Measurements from ENCODE around the gene ZBTB4.

The ZBTB4 gene

DNA sequence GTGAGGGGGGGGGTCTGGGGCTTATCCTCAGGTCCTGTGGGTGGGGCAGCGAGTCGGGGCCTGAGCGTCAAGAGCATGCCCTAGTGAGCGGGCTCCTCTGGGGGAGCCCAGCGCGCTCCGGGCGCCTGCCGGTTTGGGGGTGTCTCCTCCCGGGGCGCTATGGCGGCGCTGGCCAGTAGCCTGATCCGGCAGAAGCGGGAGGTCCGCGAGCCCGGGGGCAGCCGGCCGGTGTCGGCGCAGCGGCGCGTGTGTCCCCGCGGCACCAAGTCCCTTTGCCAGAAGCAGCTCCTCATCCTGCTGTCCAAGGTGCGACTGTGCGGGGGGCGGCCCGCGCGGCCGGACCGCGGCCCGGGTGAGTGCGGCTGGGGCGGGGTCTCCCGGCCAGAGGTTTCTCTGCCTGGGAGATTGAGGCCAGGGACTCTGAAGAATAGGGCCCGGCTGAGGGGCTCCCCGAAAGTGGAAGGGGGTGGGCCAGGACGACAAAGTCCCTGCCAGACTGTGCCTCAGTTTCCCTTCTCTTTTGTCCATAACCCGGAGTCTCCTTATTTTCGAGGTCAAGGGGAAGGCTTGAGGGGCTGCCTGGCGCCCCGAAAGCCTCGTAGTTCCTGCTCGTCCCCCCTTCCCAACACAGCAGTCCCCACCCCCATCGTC, 39.8 kb downstream of the ZBTB4 start, which contains the start of gene FGF11:
TSS of gene FGF11 (plus strand) at position 51 of the 651 bp plus-strand sequence. CDS start at position 160, 109 bp downstream.
- no peak for DNase-seq

- DNase-seq, result no peak
These were observed 40.6 kb downstream of the ZBTB4 start for GRCh38 chr17:7438656-7439460.

DNA sequence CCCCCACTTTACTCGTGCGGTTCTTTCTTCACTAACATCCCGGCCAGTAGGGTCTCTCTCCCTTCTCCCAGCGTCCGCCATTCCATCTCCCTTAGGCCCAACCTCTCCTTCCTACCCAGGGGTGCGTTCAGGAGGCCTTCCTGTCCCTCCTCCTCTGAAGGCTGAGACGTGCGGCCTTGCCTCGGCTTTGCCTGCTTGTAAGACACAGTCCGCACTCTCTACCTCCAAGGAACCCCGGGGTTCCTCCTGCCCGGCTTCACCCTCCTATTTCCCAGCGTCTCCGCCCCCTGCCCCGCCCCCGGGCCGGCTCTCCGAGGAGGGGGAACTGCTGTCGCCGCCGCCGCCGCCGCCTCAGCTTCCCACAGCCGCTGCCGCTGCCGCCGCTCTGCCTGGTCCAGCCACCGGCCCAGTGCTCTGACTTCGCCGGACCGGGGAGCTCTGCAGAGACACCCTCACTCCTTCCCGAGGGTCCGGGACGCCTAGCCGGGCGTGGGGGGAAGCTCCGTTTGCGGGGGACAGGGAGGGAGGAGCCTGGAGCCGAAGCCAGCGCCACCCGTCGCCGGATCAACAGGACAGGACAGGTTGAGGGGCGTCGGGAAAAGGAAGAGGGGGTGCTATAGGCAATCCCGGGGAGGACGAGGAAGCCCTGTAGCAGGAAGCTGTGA, 41.3 kb downstream of the ZBTB4 start:
- no peak for DNase-seq

DNA sequence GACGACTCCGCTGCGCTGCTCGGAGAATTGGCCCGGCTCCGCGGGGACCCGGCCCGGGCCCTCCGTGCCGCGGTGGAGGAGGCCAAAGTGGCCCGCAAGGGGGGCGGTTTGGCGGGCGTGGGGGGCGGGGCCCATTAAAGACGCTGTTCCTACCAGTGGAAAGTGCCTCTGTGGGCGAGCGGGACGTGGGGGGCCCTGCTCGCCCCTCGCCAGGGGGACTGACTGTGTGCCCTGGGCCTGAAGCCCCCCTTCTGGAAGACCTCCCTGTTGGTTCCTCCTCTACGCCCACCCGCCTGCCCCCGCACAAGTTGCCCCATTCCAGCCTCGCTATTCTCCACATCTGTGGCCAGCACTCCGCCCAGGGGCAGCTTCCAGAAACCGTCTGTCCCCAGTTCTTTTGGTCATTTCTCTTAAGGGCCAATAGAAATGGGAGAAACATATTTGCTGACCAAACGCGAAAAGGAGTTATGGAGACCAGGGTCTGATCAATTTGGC, 42.0 kb downstream of the ZBTB4 start:
- no peak for DNase-seq

DNA sequence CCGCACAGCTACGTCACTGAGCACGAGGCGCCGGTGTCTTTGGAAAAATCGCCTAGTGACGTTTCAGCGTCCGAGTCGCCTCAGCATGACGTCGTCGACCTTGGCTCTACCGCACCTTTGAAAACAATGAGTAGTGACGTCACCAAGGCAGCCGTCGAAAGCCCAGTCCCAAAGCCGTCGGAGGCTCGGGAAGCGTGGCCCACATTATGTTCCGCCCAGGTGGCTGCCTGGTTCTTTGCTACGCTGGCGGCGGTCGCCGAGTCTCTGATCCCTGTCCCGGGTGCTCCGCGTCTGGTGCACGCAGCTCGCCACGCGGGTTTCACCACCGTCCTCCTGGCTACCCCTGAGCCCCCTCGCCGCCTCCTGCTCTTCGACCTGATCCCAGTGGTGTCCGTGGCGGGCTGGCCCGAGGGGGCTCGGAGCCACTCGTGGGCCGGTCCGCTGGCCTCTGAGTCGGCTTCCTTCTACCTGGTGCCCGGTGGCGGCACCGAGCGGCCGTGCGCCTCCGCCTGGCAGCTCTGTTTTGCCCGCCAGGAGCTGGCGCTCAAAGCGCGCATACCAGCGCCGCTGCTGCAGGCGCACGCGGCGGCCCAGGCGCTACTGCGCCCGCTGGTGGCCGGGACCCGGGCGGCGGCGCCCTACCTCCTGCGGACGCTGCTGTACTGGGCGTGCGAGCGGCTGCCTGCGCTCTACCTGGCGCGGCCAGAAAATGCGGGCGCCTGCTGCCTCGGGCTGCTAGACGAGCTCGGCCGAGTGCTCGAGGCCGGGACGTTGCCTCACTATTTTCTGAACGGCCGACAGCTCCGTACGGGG, 42.7 kb downstream of the ZBTB4 start:
- no peak for DNase-seq

DNA sequence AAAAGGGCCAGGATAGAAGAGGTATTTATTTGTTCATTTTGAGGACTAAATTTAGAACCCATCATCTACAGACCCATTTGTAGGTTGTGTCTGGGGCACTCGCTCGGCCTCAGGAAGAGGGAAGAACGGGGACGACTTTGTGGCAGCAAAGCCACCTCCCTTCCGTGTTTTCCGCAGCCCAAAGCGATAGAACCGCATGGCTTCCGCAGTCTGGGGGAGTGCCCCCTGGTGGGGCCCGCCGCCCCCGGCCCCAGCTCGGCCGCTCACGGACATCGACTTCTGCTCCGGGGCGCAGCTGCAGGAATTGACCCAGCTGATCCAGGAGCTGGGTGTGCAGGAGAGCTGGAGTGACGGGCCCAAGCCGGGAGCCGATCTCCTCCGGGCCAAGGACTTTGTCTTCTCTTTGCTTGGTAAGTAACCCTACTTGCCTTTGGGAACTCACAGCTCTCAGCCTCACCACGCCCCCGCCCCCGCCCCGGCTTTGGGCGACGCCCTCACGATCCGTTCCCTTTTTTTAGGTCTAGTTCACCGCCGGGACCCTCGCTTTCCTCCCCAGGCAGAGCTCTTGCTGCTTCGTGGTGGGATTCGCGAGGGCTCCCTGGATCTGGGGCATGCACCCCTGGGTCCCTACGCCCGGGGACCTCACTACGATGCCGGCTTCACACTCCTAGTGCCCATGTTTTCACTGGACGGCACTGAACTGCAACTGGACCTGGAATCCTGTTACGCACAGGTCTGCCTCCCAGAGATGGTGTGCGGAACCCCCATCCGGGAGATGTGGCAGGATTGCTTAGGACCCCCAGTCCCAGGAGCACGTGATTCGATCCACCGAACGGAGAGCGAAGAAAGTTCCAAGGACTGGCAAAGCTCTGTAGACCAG, 43.5 kb downstream of the ZBTB4 start:
- DNase-seq, result no peak

- no peak for DNase-seq
These were observed 47.1 kb downstream of the ZBTB4 start for GRCh38 chr17:7432296-7432695.

GRCh38 chr17:7431231-7431630, 48.2 kb downstream of the ZBTB4 start:
- DNase-seq, result no peak

DNA sequence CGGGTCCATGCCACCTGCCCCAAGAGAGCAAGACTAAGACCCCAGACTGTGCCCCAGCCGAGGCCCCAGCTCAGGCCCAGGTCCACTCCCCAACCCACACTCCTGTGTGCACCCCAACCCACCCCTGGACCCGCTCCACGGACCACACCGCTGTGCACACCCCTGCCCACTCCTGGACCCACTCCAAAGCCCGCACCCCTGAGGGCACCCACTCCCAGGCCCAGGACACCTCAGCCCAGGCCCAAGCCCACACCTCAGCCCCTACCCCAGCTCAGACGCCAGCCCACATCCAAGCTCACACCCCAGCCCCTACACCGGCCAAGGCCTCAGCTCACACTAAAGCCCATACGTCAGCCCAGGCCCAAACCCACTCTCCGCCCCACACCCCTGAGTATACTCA, 49.7 kb downstream of the ZBTB4 start:
- DNase-seq, result no peak

- DNase-seq, result no peak
These were observed 50.9 kb downstream of the ZBTB4 start, which contains the start of gene SPEM3 for GRCh38 chr17:7428557-7428956. Gene SPEM3, plus strand, starts transcription at chr17:7428857. Its CDS starts 46 bp downstream, at chr17:7428903.

GRCh38 chr17:7427549-7427948, 51.9 kb downstream of the ZBTB4 start:
- DNase-seq, result no peak

DNA sequence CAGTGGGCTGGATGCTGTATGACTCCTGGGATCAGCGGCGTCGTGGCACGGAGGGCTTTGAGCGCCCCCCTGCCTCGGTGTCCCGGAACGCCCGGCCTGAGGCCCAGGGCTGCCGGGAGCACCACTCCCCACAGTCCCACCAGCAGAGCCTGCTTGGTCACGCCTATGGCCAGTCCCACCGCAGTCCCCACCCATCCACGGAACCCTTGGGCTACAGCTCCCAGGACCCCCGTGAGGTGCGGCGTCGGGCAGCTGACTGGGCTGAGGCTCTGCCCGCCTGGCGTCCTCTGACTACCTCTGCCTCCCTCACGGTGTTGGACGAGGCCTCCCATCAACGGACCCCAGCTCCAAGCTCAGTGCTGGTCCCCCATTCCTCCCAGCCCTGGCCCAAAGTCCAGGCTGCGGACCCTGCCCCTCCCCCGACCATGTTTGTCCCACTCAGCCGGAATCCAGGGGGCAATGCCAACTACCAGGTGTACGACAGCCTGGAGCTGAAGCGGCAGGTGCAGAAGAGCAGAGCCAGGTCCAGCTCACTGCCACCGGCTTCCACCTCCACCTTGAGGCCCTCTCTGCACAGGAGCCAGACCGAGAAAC, 52.4 kb downstream of the ZBTB4 start:
- DNase-seq, result no peak

DNA sequence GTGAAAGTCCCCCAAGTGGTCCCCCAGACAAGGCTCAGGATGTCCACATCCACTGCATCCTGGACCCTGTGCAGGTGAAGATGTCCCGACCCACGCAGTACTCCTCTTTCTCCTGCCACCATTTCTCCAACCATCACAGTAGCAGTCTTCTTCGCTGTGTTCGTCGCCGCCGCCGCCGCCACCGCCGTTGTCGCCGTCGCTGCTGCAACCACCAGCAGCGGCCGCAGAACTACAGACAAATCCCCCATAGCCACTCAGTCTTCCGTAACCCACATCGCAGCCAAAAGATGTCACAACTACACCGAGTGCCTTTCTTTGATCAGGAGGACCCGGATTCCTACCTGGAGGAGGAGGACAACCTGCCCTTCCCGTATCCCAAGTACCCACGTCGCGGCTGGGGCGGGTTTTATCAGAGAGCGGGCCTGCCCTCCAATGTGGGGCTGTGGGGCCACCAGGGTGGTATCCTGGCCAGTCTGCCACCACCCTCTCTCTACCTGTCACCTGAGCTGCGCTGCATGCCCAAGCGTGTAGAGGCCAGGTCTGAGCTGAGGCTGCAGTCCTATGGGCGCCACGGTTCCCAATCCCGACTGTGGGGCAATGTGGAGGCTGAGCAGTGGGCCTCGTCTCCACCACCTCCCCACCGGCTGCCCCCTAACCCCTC, 53.1 kb downstream of the ZBTB4 start:
- DNase-seq, result no peak

DNA sequence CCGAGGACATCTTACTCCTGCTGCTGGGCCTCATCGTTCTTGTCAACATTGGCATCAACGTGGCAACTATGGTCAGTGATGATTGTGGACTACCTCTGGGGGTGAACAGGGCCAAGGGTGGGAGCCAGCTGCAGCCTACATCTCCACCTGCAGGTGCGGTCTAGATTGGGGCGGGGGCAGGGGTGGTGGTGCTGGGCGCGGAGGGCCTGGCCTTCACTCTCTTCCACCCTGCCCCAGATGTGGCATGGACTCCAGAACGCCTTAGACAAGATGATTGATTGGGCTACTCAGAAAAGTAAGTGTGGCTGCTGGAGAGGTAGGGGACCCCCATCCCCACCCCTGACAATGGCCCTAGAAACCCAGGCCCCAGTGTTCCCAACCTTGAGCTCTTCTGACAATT, 53.7 kb downstream of the ZBTB4 start:
- no peak for DNase-seq

- no peak for DNase-seq
These were observed 54.1 kb downstream of the ZBTB4 start, which contains the start of gene SPEM2 for GRCh38 chr17:7425316-7425715. Gene SPEM2, plus strand, starts transcription at chr17:7425616. Its CDS starts 73 bp downstream, at chr17:7425689.

GRCh38 chr17:7423679-7424078, 55.8 kb downstream of the ZBTB4 start:
- DNase-seq, result no peak

- no peak for DNase-seq
These were observed 58.2 kb downstream of the ZBTB4 start for GRCh38 chr17:7421186-7421585.

- no peak for DNase-seq
These were observed 59.4 kb downstream of the ZBTB4 start, which contains the start of gene SPEM1 for GRCh38 chr17:7419819-7420610. Gene SPEM1, plus strand, starts transcription at chr17:7420324. Its CDS starts 61 bp downstream, at chr17:7420385.

DNA sequence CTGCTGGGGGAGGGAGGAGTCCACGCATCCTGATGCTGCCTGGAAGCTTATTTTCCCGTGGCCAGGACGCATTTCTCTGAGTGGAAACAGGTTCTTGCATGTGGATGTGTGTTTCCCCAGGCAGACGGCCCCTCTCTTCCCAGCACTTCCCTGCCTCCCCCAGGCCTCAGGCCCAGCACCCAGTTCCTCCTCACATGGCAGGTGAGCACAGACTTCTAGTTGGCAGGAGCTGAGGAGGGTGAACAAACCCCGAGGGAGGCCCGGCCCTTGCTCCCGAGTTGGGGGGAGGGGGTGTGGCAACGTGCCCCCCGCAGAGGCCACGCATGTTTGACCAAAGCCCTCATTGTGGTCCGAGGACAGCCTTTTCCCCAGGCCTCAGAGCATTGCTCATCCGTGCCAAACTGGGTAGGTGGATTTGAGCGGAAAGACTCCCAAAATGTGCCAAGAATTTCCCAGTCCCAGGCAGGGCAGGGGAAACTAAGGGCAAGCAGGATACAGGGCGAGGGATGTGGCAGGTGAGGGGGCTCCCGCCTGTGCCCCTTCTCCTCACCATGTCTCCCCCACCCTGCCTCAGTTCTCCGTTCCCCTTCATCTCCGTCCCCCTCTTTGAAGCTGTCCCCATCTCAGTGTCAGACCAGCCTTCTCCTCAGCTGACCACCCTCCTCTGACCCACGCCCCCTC, 60.8 kb downstream of the ZBTB4 start:
- DNase-seq, result no peak

All from NK-92 treated with Interleukin-12 subunit alpha and Interleukin-12 subunit beta, amount 100 ng/mL, for 24 hours (cell line).